HepG2 (cell line): ENCODE data around the gene RAB24. TPM values are rescaled to one million over a fixed set of nuclear protein-coding genes. Genes with fewer than 3 reads are reported as not detected.

Experiments
- CHCHD3 ChIP-seq: sonication (generic); formaldehyde crosslinking; IDR thresholded peaks from 2 replicates; pipeline ENCODE4 v1.8.0; 2022; ENCODE audit warnings: mild to moderate bottlenecking, missing genetic modification reagents, moderate library complexity
- EP300 ChIP-seq, 3 experiments: sonication (generic) in 1 of 3; formaldehyde crosslinking in 1 of 3; IDR thresholded peaks; 2 replicates each; pipeline versions ENCODE4 v1.5.1 to v1.6.1; 2011 to 2020; ENCODE audit warnings: low read depth in 2 of 3, low read length in 2 of 3, borderline replicate concordance in 1 of 3, improper control_type of control experiment in 1 of 3, mild to moderate bottlenecking in 1 of 3, missing genetic modification reagents in 1 of 3, moderate library complexity in 1 of 3
- FOXP4 ChIP-seq: sonication (generic); formaldehyde crosslinking; IDR thresholded peaks from 2 replicates; pipeline ENCODE4 v1.4.0; 2020; ENCODE audit warnings: missing genetic modification reagents
- HOMEZ ChIP-seq: IDR thresholded peaks from 2 replicates; pipeline ENCODE4 v1.6.1; 2016; ENCODE audit warnings: low read depth
- JUN ChIP-seq: sonication (generic); formaldehyde crosslinking; IDR thresholded peaks from 2 replicates; pipeline ENCODE4 v1.4.0; 2020; ENCODE audit warnings: mild to moderate bottlenecking, missing genetic modification reagents
- MXI1 ChIP-seq: IDR thresholded peaks from 3 replicates; pipeline ENCODE4 v1.6.1; 2012; ENCODE audit warnings: low read depth, low read length, inconsistent platforms, borderline replicate concordance
- POLR2AphosphoS2 ChIP-seq: IDR thresholded peaks from 2 replicates; pipeline ENCODE4 v1.6.1; 2011; ENCODE audit warnings: low read depth, low read length, improper control_type of control experiment
- REPIN1 ChIP-seq: sonication (generic); formaldehyde crosslinking; IDR thresholded peaks from 2 replicates; pipeline ENCODE4 v1.8.0; 2022; ENCODE audit warnings: missing genetic modification reagents, low read depth, mild to moderate bottlenecking, borderline replicate concordance
- RFX5 ChIP-seq: IDR thresholded peaks from 2 replicates; pipeline ENCODE4 v1.6.1; 2011; ENCODE audit warnings: low read depth, low read length, improper control_type of control experiment
- SAP130 ChIP-seq: IDR thresholded peaks from 2 replicates; pipeline ENCODE4 v1.6.1; 2016; ENCODE audit warnings: low read depth
- SMAD3 ChIP-seq: sonication (generic); formaldehyde crosslinking; IDR thresholded peaks from 2 replicates; pipeline ENCODE4 v1.4.0; 2020; ENCODE audit warnings: missing genetic modification reagents
- SMARCE1 ChIP-seq: fragments of 450-650 bp; IDR thresholded peaks from 2 replicates; pipeline ENCODE4 v1.6.1; 2017; ENCODE audit warnings: borderline replicate concordance
- STAG1 ChIP-seq: sonication (generic); formaldehyde crosslinking; IDR thresholded peaks from 2 replicates; pipeline ENCODE4 v1.4.0; 2020; ENCODE audit warnings: missing genetic modification reagents
- THAP11 ChIP-seq: IDR thresholded peaks from 2 replicates; pipeline ENCODE4 v1.6.1; 2016; ENCODE audit warnings: missing biosample characterization, missing genetic modification reagents
- ZBTB21 ChIP-seq: sonication (generic); formaldehyde crosslinking; IDR thresholded peaks from 2 replicates; pipeline ENCODE4 v1.4.0; 2020; ENCODE audit warnings: missing genetic modification reagents
- ZBTB33 ChIP-seq: sonication (generic); formaldehyde crosslinking; IDR thresholded peaks from 2 replicates; pipeline ENCODE4 v1.4.0; 2020; ENCODE audit warnings: missing genetic modification reagents
- ZFY ChIP-seq: sonication (generic); formaldehyde crosslinking; IDR thresholded peaks from 2 replicates; pipeline ENCODE4 v1.4.0; 2020; ENCODE audit warnings: missing genetic modification reagents
- ZMYM4 ChIP-seq: sonication (generic); formaldehyde crosslinking; IDR thresholded peaks from 2 replicates; pipeline ENCODE4 v1.8.1; 2023; ENCODE audit warnings: mild to moderate bottlenecking, missing genetic modification reagents
- ZNF605 ChIP-seq: sonication (generic); formaldehyde crosslinking; IDR thresholded peaks from 2 replicates; pipeline ENCODE4 v1.8.0; 2022; ENCODE audit warnings: mild to moderate bottlenecking, missing genetic modification reagents
- ZNF687 ChIP-seq: sonication (generic); formaldehyde crosslinking; IDR thresholded peaks from 2 replicates; pipeline ENCODE4 v1.5.1; 2020; ENCODE audit warnings: mild to moderate bottlenecking, missing genetic modification reagents, moderate library complexity
- polyA plus RNA-seq, 8 experiments: library from polyadenylated mRNA; depleted of rRNA in 3 of 8; stranded (reverse) in 7 of 8; unstranded in 1 of 8; fragments of >200 nt; fragmentation: Illumina TruSeq in 4 of 8; extraction: Trizol in 4 of 8; gene quantifications; 2 replicates each; pipeline versions ENCODE4 v1.2.1 to v1.2.3, GENCODE V29; 2011 to 2016; ENCODE audit warnings: low read depth in 4 of 8, missing spikeins in 1 of 8, mixed read lengths in 1 of 8; ENCODE audit not compliant: insufficient read depth in 1 of 8
- total RNA-seq, 5 experiments: library from RNA; depleted of rRNA; stranded (reverse); fragments of >200 nt; fragmentation: Illumina TruSeq; extraction: Trizol; gene quantifications; 2 replicates each; pipeline ENCODE4 v1.2.3, GENCODE V29; 2016; ENCODE audit warnings: low read depth in 1 of 5

The RAB24 gene
- total and polyA plus RNA-seq, 2 of the 13 experiments (the other 11 are each of a cell fraction or from before 2014, with no cell fraction given): 22.9 to 63.7 TPM

- TF ChIP-seq ZMYM4 (CRISPR knock-in tag) (peak; percentile 28; the same call in 1 of the 2 replicates), ZBTB33 (peak; percentile 55; the same call in 1 of the 2 replicates), CHCHD3 (0 out of 2 replicates have a peak, but pooled peaks have one; percentile 53), SMAD3 (0 out of 2 replicates have a peak, but pooled peaks have one; percentile 33), ZNF687 (CRISPR knock-in tag) (peak; percentile 58), SMARCE1 (no peak), POLR2AphosphoS2 (no peak), ZBTB21 (no peak), RFX5 (no peak), ZNF605 (CRISPR knock-in tag) (0 out of 2 replicates have a peak, but pooled peaks have one; percentile 43), MXI1 (peak; percentile 53; the same call in 1 of the 3 replicates), JUN (CRISPR knock-in tag) (no peak), REPIN1 (CRISPR knock-in tag) (peak; percentile 45; the same call in 1 of the 2 replicates), ZFY (CRISPR knock-in tag) (peak; percentile 54; the same call in 1 of the 2 replicates), THAP11 (CRISPR knock-in tag) (peak; percentile 46), FOXP4 (CRISPR knock-in tag) (no peak), HOMEZ (no peak), STAG1 (CRISPR knock-in tag) (peak; percentile 78), EP300 (IDR thresholded peaks at IDR 0.05; ENCODE audit: low read depth in 2 of 2, low read length in 2 of 2) (no peak), EP300 (CRISPR knock-in tag; IDR thresholded peaks at IDR 0.05; ENCODE audit: borderline replicate concordance) (no peak), SAP130 (CRISPR knock-in tag) (peak; percentile 77)
These were observed 6.1 kb upstream of the RAB24 start (continued) for GRCh38 chr5:177309351-177310191.
